Measurements from ENCODE around the gene CDK5RAP2.
A peak's percentile ranks its signal among the peaks of the same experiment; 100 is the strongest.

Gene CDK5RAP2

DNA sequence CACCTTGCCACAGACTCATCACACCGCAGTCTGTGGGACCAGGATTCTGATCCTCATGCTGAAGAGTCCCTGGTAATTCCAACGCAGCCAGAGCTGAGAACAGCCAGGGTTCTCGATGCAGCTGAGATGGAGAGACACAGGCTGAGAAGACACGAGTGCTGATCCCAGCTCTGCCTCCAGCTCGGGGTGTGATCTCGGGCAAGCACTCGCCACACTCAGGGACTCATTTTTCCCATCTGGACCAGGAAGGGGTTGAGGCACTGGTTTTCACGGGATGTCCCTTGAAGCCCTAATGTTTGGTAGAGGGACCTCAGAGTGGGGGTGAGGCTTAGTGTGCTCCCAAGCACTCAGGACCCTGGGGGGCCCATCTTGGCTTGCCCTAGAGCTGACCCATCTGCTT lies 200.4 kb downstream of the CDK5RAP2 start:
- Histone ChIP-seq H3K9me3 (ENCODE audit: control insufficient read depth, insufficient read depth, low read depth, low read length) (peaks cover 25% of the 10 kb centered on the region; the same call in 1 of the 2 replicates), H3K36me3 (ENCODE audit: control insufficient read depth, insufficient read depth, low read length) (no peaks in the 10 kb centered on the region), H3K27me3 (ENCODE audit: control insufficient read depth, insufficient read depth, low read length) (no peaks in the 10 kb centered on the region), H3K9ac (ENCODE audit: low read length) (no peak overlapping the region), H3K4me3 (ENCODE audit: low read depth, low read length) (no peak overlapping the region), H3K27ac (ENCODE audit: low read depth, low read length) (no peak overlapping the region), H3K4me1 (ENCODE audit: control insufficient read depth, insufficient read depth, low read length) (peaks cover 9% of the 10 kb centered on the region)

DNA sequence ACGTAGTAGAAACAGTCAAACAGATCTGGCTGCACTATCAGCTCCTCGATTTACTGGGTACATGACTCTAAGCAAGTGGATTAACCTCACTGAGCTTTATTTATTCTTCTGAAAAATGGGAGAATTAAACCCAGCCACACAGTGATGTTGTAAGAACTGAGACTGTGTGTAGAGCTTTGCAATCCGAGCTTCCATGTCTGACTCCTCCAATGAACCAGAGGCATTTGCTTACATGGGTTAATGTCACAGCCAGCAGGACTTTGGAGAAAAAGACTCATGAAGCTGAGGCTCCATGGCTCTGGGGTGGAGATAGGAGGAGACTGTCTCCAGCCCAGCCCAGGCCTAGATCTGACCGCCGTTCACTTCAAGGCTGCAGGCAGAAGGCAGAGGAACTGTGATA lies 201.3 kb downstream of the CDK5RAP2 start:
- Histone ChIP-seq H3K9me3 (ENCODE audit: control insufficient read depth, insufficient read depth, low read depth, low read length) (peaks cover 25% of the 10 kb centered on the region; the same call in 1 of the 2 replicates), H3K4me1 (ENCODE audit: control insufficient read depth, insufficient read depth, low read length) (peaks cover 3% of the 10 kb centered on the region), H3K4me3 (ENCODE audit: low read depth, low read length) (no peak overlapping the region), H3K27ac (ENCODE audit: low read depth, low read length) (no peak overlapping the region), H3K36me3 (ENCODE audit: control insufficient read depth, insufficient read depth, low read length) (no peaks in the 10 kb centered on the region), H3K27me3 (ENCODE audit: control insufficient read depth, insufficient read depth, low read length) (no peaks in the 10 kb centered on the region), H3K9ac (ENCODE audit: low read length) (no peak overlapping the region)

DNA sequence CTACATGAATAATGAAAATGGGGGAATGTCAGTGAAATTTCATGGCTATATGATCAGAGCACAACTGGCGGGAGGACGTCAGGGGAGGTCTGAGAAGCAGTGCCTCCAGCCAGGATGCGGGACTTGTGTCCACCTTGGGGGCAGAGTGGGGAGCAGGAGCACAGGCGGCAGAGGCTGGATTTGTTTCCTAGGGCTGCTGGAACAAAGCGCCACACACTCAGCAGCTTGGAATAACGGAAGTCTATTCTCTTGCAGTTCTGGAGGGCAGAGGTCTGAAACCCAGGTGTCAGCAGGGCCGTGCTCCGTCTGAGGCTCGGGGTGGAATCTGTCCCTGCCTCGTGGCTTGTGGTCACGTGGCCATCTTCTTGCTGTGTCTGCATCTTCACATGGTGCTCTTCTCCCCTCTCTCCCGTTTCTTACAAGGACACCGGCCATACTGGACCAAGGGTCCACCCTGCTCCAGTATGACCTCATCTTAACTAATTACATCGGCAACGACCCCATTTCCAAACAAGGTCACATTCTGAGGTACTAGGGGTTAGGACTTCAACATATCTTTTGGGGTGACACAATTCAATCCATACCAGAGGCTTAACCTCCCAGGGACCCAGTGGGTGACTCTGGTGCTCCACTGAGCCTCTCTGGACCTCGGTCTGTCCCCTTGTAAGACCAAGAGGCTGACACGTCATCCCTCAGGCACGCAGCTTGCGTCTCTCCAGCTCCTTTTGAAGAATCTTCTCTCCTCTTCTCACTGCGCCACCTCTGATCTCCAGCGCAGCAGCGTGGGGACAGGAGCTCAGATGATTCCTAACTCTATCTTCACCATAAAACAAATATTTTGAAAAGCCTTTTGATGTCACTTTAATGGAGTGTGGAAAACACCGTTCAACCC lies 202.5 kb downstream of the CDK5RAP2 start:
- H3K36me3 ChIP-seq (ENCODE audit: control insufficient read depth, insufficient read depth, low read length): no peaks in the 10 kb centered on the region
- H3K4me3 ChIP-seq (ENCODE audit: low read depth, low read length): no peak overlapping the region
- H3K27me3 ChIP-seq (ENCODE audit: control insufficient read depth, insufficient read depth, low read length): no peaks in the 10 kb centered on the region
- no peak overlapping the region for H3K9ac ChIP-seq (ENCODE audit: low read length)
- H3K4me1 ChIP-seq (ENCODE audit: control insufficient read depth, insufficient read depth, low read length): no peaks in the 10 kb centered on the region; the same call in 1 of the 2 replicates
- H3K9me3 ChIP-seq (ENCODE audit: control insufficient read depth, insufficient read depth, low read depth, low read length): peaks cover 25% of the 10 kb centered on the region; the same call in 1 of the 2 replicates
- no peak overlapping the region for H3K27ac ChIP-seq (ENCODE audit: low read depth, low read length)

DNA sequence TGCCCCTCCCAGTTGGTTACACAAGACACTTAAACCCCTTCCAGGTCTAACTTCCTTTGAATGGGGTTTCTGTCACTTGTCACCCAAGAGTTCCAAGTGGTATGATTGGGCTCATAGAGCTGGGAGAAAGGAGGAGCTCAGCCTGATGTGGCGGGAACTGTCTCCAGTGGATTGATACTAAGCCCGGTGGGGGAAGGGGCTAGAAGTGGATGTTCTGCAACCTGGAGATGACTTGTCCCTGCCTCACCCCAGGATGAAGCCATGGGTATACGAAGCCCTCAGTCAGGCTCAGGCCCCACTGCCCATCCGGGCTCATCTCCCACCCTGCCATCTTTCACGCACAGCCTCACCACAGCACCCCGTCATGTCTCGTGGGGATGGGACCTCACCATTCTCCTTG lies 203.9 kb downstream of the CDK5RAP2 start:
- Histone ChIP-seq H3K9ac (ENCODE audit: low read length) (no peak overlapping the region), H3K36me3 (ENCODE audit: control insufficient read depth, insufficient read depth, low read length) (no peaks in the 10 kb centered on the region), H3K27me3 (ENCODE audit: control insufficient read depth, insufficient read depth, low read length) (no peaks in the 10 kb centered on the region), H3K4me1 (ENCODE audit: control insufficient read depth, insufficient read depth, low read length) (no peaks in the 10 kb centered on the region; the same call in 1 of the 2 replicates), H3K9me3 (ENCODE audit: control insufficient read depth, insufficient read depth, low read depth, low read length) (peaks cover 25% of the 10 kb centered on the region; the same call in 1 of the 2 replicates), H3K4me3 (ENCODE audit: low read depth, low read length) (no peak overlapping the region), H3K27ac (ENCODE audit: low read depth, low read length) (no peak overlapping the region)

DNA sequence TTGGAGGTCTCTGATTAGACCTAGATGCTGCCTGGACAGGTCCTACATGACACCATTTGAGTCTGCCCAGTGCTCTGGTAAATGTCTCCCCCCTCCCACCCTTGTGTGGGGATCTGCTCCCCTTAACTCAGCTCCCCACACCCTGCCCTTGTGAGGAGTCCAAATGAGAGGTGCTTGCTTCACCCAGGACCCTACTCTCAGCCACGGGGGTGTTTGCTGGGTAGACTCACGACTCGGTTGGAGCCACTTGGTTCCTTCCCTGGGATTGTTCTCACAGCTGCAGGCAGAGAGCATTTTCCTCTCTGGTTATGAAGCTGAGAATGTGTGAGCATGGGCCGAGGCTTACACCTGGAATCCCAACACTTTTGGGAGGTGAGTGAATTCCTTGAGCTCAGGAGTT lies 204.7 kb downstream of the CDK5RAP2 start:
- Histone ChIP-seq H3K36me3 (ENCODE audit: control insufficient read depth, insufficient read depth, low read length) (no peaks in the 10 kb centered on the region), H3K27me3 (ENCODE audit: control insufficient read depth, insufficient read depth, low read length) (no peaks in the 10 kb centered on the region), H3K27ac (ENCODE audit: low read depth, low read length) (no peak overlapping the region), H3K9ac (ENCODE audit: low read length) (no peak overlapping the region), H3K4me3 (ENCODE audit: low read depth, low read length) (no peak overlapping the region), H3K9me3 (ENCODE audit: control insufficient read depth, insufficient read depth, low read depth, low read length) (peaks cover 25% of the 10 kb centered on the region; the same call in 1 of the 2 replicates), H3K4me1 (ENCODE audit: control insufficient read depth, insufficient read depth, low read length) (no peaks in the 10 kb centered on the region; the same call in 1 of the 2 replicates)

DNA sequence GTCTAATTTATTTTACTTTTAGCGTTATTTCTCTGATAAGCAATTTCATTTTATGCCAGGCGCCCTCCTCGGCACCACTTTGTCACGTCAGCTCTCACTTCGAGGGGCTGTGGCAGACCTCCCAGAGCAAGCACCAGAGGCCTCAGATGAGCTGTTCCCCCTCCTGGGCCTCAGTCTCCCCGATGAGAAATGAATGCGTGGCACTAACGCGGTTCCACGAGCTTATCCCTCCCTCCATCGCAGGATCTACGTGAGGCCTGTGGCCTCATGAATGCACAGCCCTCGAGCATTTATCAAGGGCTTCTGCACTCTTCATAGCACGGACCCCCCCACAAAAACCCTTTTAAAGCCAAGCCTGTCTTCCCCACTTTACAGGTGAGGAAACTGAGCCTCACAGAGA lies 205.2 kb downstream of the CDK5RAP2 start:
- no peak overlapping the region for H3K9ac ChIP-seq (ENCODE audit: low read length)
- no peaks in the 10 kb centered on the region for H3K36me3 ChIP-seq (ENCODE audit: control insufficient read depth, insufficient read depth, low read length)
- no peak overlapping the region for H3K4me3 ChIP-seq (ENCODE audit: low read depth, low read length)
- H3K27ac ChIP-seq (ENCODE audit: low read depth, low read length): no peak overlapping the region
- H3K27me3 ChIP-seq (ENCODE audit: control insufficient read depth, insufficient read depth, low read length): no peaks in the 10 kb centered on the region
- H3K9me3 ChIP-seq (ENCODE audit: control insufficient read depth, insufficient read depth, low read depth, low read length): peaks cover 21% of the 10 kb centered on the region; the same call in 1 of the 2 replicates
- no peaks in the 10 kb centered on the region; the same call in 1 of the 2 replicates for H3K4me1 ChIP-seq (ENCODE audit: control insufficient read depth, insufficient read depth, low read length)

DNA sequence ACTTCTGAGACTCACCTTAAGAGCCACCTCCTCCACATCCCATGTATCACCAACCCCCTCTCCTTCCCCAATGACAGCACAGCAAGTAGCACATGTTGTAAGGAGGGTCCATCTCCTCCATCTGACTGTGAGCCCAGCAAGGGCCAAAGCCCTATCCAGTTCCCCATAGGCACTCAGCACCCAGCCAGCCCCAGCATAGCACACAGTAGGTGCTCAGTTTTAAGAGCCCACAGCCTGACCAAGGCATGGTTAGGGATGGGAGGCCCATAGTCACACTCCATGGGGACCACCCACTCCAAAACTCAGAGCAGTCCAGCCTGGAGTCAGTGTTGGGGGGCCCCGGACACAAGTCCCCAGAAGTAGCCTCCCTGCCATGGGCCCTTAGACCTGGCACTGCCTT lies 205.7 kb downstream of the CDK5RAP2 start:
- no peak overlapping the region for H3K9ac ChIP-seq (ENCODE audit: low read length)
- H3K36me3 ChIP-seq (ENCODE audit: control insufficient read depth, insufficient read depth, low read length): no peaks in the 10 kb centered on the region
- H3K4me1 ChIP-seq (ENCODE audit: control insufficient read depth, insufficient read depth, low read length): no peaks in the 10 kb centered on the region; the same call in 1 of the 2 replicates
- H3K27me3 ChIP-seq (ENCODE audit: control insufficient read depth, insufficient read depth, low read length): no peaks in the 10 kb centered on the region
- no peak overlapping the region for H3K27ac ChIP-seq (ENCODE audit: low read depth, low read length)
- H3K4me3 ChIP-seq (ENCODE audit: low read depth, low read length): no peak overlapping the region
- H3K9me3 ChIP-seq (ENCODE audit: control insufficient read depth, insufficient read depth, low read depth, low read length): peaks cover 16% of the 10 kb centered on the region

DNA sequence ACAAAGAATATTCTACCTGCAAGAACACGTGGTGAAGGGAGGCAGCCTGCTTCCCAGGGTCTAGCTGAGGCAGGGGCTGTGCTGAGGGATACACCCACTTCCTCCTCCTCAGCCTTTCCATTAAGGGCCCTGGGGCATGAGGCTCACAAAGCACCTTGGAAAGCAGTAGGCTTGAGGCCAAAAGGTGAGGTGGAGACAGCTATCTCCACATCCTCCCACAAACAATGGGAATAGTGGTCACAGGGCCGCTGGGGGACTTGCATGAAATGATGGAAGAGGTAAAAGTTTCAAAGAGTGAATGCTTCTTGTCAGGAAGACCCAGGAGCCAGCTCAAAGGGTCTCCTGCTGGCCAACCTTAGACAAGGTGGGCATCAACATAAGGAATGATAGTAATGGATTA lies 207.9 kb downstream of the CDK5RAP2 start:
- Histone ChIP-seq H3K4me1 (ENCODE audit: control insufficient read depth, insufficient read depth, low read length) (no peaks in the 10 kb centered on the region), H3K4me3 (ENCODE audit: low read depth, low read length) (no peak overlapping the region), H3K27me3 (ENCODE audit: control insufficient read depth, insufficient read depth, low read length) (no peaks in the 10 kb centered on the region), H3K36me3 (ENCODE audit: control insufficient read depth, insufficient read depth, low read length) (no peaks in the 10 kb centered on the region), H3K27ac (ENCODE audit: low read depth, low read length) (no peak overlapping the region), H3K9ac (ENCODE audit: low read length) (no peak overlapping the region), H3K9me3 (ENCODE audit: control insufficient read depth, insufficient read depth, low read depth, low read length) (peaks cover 14% of the 10 kb centered on the region)

DNA sequence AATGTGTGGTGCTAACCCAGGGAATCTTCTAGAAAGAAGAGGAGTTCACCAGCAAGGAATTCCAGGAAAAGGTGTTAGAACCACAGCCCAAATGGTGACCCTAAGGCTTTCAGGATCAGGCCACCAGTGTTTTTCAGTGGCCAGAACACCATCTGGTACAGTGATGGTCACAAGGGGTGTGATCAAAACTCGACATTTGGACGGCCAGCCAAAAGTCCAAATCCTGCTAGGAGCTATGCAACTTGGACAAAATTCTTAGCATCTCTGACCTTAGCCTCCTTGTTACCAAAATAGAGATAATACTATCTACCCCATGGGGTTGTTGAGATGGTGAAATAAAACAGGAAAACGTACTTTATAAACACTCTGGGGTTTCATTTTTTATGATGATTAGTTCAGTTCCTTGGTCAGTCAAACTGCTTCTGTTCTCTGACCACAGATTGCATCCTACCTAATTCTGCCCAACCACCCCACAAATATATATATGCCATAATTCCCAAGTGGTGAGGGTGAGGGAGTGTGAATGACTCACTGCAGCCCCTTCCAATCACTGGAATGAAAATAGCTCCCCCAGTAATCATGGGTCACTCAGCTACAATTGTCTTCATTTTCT lies 210.3 kb downstream of the CDK5RAP2 start:
- no peaks in the 10 kb centered on the region for H3K27me3 ChIP-seq (ENCODE audit: control insufficient read depth, insufficient read depth, low read length)
- H3K9me3 ChIP-seq (ENCODE audit: control insufficient read depth, insufficient read depth, low read depth, low read length): peaks cover 6% of the 10 kb centered on the region
- no peaks in the 10 kb centered on the region for H3K36me3 ChIP-seq (ENCODE audit: control insufficient read depth, insufficient read depth, low read length)
- peaks cover 6% of the 10 kb centered on the region; the same call in 1 of the 2 replicates for H3K4me1 ChIP-seq (ENCODE audit: control insufficient read depth, insufficient read depth, low read length)
- no peak overlapping the region for H3K4me3 ChIP-seq (ENCODE audit: low read depth, low read length)
- H3K9ac ChIP-seq (ENCODE audit: low read length): no peak overlapping the region
- no peak overlapping the region for H3K27ac ChIP-seq (ENCODE audit: low read depth, low read length)

DNA sequence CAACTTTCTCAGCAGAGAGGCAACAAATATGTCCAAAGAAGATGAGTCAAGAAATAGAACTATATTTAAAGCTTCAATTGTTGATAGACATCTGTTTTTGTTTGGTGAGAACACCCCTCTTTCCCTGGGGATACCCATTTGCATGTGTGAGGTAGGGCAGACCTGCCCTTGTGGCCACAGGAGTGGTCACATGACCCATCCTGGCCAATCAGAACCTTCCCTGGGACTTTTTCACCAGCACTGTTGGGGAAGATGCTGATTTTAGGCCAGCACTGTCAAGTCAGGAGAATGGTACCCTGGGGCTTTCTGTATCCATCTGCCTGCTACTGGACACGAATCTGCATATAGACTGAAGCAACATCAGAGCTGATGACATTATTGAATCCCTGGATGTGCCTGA lies 211.2 kb downstream of the CDK5RAP2 start:
- peaks cover 6% of the 10 kb centered on the region; the same call in 1 of the 2 replicates for H3K4me1 ChIP-seq (ENCODE audit: control insufficient read depth, insufficient read depth, low read length)
- no peak overlapping the region for H3K9ac ChIP-seq (ENCODE audit: low read length)
- H3K27me3 ChIP-seq (ENCODE audit: control insufficient read depth, insufficient read depth, low read length): no peaks in the 10 kb centered on the region
- H3K36me3 ChIP-seq (ENCODE audit: control insufficient read depth, insufficient read depth, low read length): no peaks in the 10 kb centered on the region
- H3K4me3 ChIP-seq (ENCODE audit: low read depth, low read length): no peak overlapping the region
- H3K27ac ChIP-seq (ENCODE audit: low read depth, low read length): no peak overlapping the region
- peaks cover 6% of the 10 kb centered on the region for H3K9me3 ChIP-seq (ENCODE audit: control insufficient read depth, insufficient read depth, low read depth, low read length)

DNA sequence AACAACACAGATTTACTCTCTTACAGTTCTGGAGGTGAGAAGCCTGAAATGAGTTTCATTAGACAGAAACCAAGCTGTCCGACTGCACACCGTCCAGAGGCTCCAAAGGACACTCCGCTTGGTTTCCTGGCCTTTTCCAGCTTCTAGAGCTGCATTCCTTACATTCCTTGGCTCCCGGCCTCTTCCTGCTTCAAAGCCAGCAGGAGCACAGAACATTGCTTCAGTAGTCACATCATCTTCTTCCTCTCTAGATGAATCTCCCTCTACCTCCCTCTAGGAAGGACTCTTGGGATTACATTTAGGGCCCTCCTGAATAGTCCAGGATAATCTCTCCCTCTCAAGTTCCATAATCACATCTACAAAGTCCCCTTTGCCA lies 213.3 kb downstream of the CDK5RAP2 start:
- Histone ChIP-seq H3K4me3 (ENCODE audit: low read depth, low read length) (no peak overlapping the region), H3K9me3 (ENCODE audit: control insufficient read depth, insufficient read depth, low read depth, low read length) (peaks cover 6% of the 10 kb centered on the region), H3K36me3 (ENCODE audit: control insufficient read depth, insufficient read depth, low read length) (no peaks in the 10 kb centered on the region), H3K27ac (ENCODE audit: low read depth, low read length) (no peak overlapping the region; the same call in 1 of the 2 replicates), H3K4me1 (ENCODE audit: control insufficient read depth, insufficient read depth, low read length) (peaks cover 6% of the 10 kb centered on the region; the same call in 1 of the 2 replicates), H3K27me3 (ENCODE audit: control insufficient read depth, insufficient read depth, low read length) (no peaks in the 10 kb centered on the region), H3K9ac (ENCODE audit: low read length) (peak overlapping the region; percentile 25)

Measured in HUES6 (cell line).